HEK293 (cell line): Measurements from ENCODE around the gene KLF16.

Experiments
- GLIS2 ChIP-seq: fragments of 450-650 bp; formaldehyde crosslinking; IDR thresholded peaks from 2 replicates; pipeline ENCODE4 v1.5.1; 2016; ENCODE audit warnings: missing biosample characterization, missing genetic modification characterization
- HIC1 ChIP-seq: fragments of 450-650 bp; formaldehyde crosslinking; IDR thresholded peaks from 2 replicates; pipeline ENCODE4 v1.5.1; 2016; ENCODE audit warnings: missing biosample characterization, missing genetic modification characterization
- KLF10 ChIP-seq: fragments of 450-650 bp; IDR thresholded peaks from 2 replicates; pipeline ENCODE4 v1.5.1; 2018; ENCODE audit warnings: missing biosample characterization, mild to moderate bottlenecking, missing genetic modification characterization
- KLF17 ChIP-seq: fragments of 450-650 bp; formaldehyde crosslinking; IDR thresholded peaks from 2 replicates; pipeline ENCODE4 v1.5.1; 2016; ENCODE audit warnings: missing biosample characterization, missing genetic modification characterization
- PATZ1 ChIP-seq: fragments of 450-650 bp; formaldehyde crosslinking; IDR thresholded peaks from 2 replicates; pipeline ENCODE4 v1.5.1; 2016; ENCODE audit warnings: missing biosample characterization, missing genetic modification characterization
- PRDM10 ChIP-seq: fragments of 450-650 bp; formaldehyde crosslinking; IDR thresholded peaks from 2 replicates; pipeline ENCODE4 v1.5.1; 2016; ENCODE audit warnings: missing biosample characterization, missing genetic modification characterization
- SALL2 ChIP-seq: fragments of 450-650 bp; formaldehyde crosslinking; IDR thresholded peaks from 2 replicates; pipeline ENCODE4 v1.5.0; 2017; ENCODE audit warnings: missing biosample characterization, mild to moderate bottlenecking, missing genetic modification characterization, borderline replicate concordance
- ZBTB10 ChIP-seq: fragments of 450-650 bp; formaldehyde crosslinking; IDR thresholded peaks from 2 replicates; pipeline ENCODE4 v1.5.1; 2016; ENCODE audit warnings: missing biosample characterization, missing genetic modification characterization
- ZBTB17 ChIP-seq: fragments of 450-650 bp; formaldehyde crosslinking; IDR thresholded peaks from 2 replicates; pipeline ENCODE4 v1.5.1; 2016; ENCODE audit warnings: missing biosample characterization, missing genetic modification characterization
- ZBTB48 ChIP-seq: fragments of 450-650 bp; formaldehyde crosslinking; IDR thresholded peaks from 2 replicates; pipeline ENCODE4 v1.5.1; 2016; ENCODE audit warnings: missing biosample characterization, missing genetic modification characterization
- ZBTB8A ChIP-seq: fragments of 450-650 bp; formaldehyde crosslinking; IDR thresholded peaks from 2 replicates; pipeline ENCODE4 v1.5.1; 2016; ENCODE audit warnings: missing biosample characterization, missing genetic modification characterization
- ZIC2 ChIP-seq: fragments of 450-650 bp; formaldehyde crosslinking; IDR thresholded peaks from 2 replicates; pipeline ENCODE4 v1.5.1; 2016; ENCODE audit warnings: missing biosample characterization, missing genetic modification characterization
- ZNF18 ChIP-seq: fragments of 450-650 bp; formaldehyde crosslinking; IDR thresholded peaks from 2 replicates; pipeline ENCODE4 v1.5.1; 2016; ENCODE audit warnings: missing biosample characterization, missing genetic modification characterization
- ZNF335 ChIP-seq: fragments of 450-650 bp; formaldehyde crosslinking; conservative IDR thresholded peaks from 2 replicates; pipeline ENCODE4 v1.5.1; 2016; ENCODE audit warnings: missing biosample characterization, missing genetic modification characterization
- ZNF366 ChIP-seq: fragments of 450-650 bp; formaldehyde crosslinking; conservative IDR thresholded peaks from 2 replicates; pipeline ENCODE4 v1.5.1; 2016; ENCODE audit warnings: missing biosample characterization, missing genetic modification characterization
- ZNF449 ChIP-seq: fragments of 450-650 bp; formaldehyde crosslinking; IDR thresholded peaks from 2 replicates; pipeline ENCODE4 v1.5.1; 2017; ENCODE audit warnings: missing biosample characterization, mild to moderate bottlenecking, missing genetic modification characterization, moderate library complexity
- ZNF501 ChIP-seq: fragments of 450-650 bp; formaldehyde crosslinking; IDR thresholded peaks from 2 replicates; pipeline ENCODE4 v1.5.1; 2016; ENCODE audit warnings: missing biosample characterization, missing genetic modification characterization
- ZNF658 ChIP-seq: fragments of 450-650 bp; formaldehyde crosslinking; IDR thresholded peaks from 2 replicates; pipeline ENCODE4; 2016; ENCODE audit warnings: missing biosample characterization, missing genetic modification characterization
- ZNF704 ChIP-seq: fragments of 450-650 bp; formaldehyde crosslinking; IDR thresholded peaks from 2 replicates; pipeline ENCODE4 v1.5.1; 2016; ENCODE audit warnings: missing biosample characterization, missing genetic modification characterization
- ZNF785 ChIP-seq: fragments of 450-650 bp; formaldehyde crosslinking; IDR thresholded peaks from 2 replicates; pipeline ENCODE4 v1.5.1; 2016; ENCODE audit warnings: missing biosample characterization, missing genetic modification characterization
- ZNF830 ChIP-seq: fragments of 450-650 bp; IDR thresholded peaks from 2 replicates; pipeline ENCODE4 v1.5.0; 2018; ENCODE audit warnings: missing biosample characterization, missing genetic modification characterization, low read depth, mild to moderate bottlenecking, moderate library complexity

KLF16 gene

GRCh38 chr19:1862424-1863327 is 703 bp downstream of the KLF16 start (continued):
- TF ChIP-seq ZNF704 (tag by site-specific recombination) (peak; percentile 80), ZBTB10 (tag by site-specific recombination) (peak; percentile 51; the same call in 1 of the 2 replicates), ZNF785 (tag by site-specific recombination) (no peak), KLF17 (0 out of 2 replicates have a peak, but pooled peaks have one; percentile 48), ZBTB48 (tag by site-specific recombination) (no peak), ZIC2 (no peak), ZNF658 (no peak), PATZ1 (tag by site-specific recombination) (peak; percentile 85), HIC1 (tag by site-specific recombination) (no peak), ZBTB17 (0 out of 2 replicates have a peak, but pooled peaks have one; percentile 27), KLF10 (tag by site-specific recombination) (peak; percentile 99), GLIS2 (tag by site-specific recombination) (peak; percentile 58; the same call in 1 of the 2 replicates), ZNF366 (tag by site-specific recombination) (peak; percentile 35), PRDM10 (tag by site-specific recombination) (peak; percentile 77), ZNF449 (tag by site-specific recombination) (peak; percentile 14; the same call in 1 of the 2 replicates), ZBTB8A (tag by site-specific recombination) (peak; percentile 45; the same call in 1 of the 2 replicates), SALL2 (tag by site-specific recombination) (no peak), ZNF335 (tag by site-specific recombination) (peak; percentile 80), ZNF830 (no peak), ZNF501 (no peak), ZNF18 (tag by site-specific recombination) (no peak)
